Measurements from ENCODE around the gene FGF14. TPM values are rescaled to one million over a fixed set of nuclear protein-coding genes. Genes with fewer than 3 reads are reported as not detected.

The FGF14 gene
- total RNA-seq, 1 experiment from 2014 or later, result 0.22 TPM

DNA sequence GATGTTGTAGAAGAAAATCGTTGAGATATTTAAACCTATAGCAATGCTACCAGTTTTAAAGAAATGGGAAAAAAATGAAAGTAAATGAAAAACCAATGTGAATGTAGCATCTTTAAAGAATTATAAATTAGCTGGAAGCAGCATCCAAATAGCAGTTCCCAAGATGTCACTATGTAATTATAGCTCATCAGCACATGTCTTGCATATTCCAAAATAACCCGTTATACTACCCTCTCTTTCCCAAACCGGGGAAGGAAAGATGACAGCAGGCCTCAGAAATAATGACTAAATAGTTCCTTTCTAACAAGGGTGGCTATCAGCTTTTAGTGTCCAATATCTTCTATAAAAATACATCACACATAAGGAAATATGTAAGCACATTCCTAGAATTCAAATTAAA, 140.5 kb downstream of the FGF14 start:
- Histone ChIP-seq H3K9ac (ENCODE audit: extremely low read depth, insufficient read length, low read length) (no peak overlapping the region), H2BK20ac (ENCODE audit: low read depth, low read length, poor library complexity, severe bottlenecking) (no peak overlapping the region), H4K91ac (ENCODE audit: insufficient read length, low read depth, low read length) (no peak overlapping the region), H3K27me3 (ENCODE audit: insufficient read depth, low read length) (no peaks in the 10 kb centered on the region), H2BK5ac (ENCODE audit: insufficient read length, low read length) (no peak overlapping the region), H3K4me2 (ENCODE audit: insufficient read depth, insufficient read length, low read length) (no peak overlapping the region), H2BK12ac (ENCODE audit: insufficient read length, low read depth, low read length) (no peak overlapping the region), H3K79me1 (ENCODE audit: insufficient read depth, low read depth, low read length, poor library complexity, severe bottlenecking) (no peaks in the 10 kb centered on the region), H3K4ac (ENCODE audit: low read depth, low read length) (no peak overlapping the region), H3K9me3 (ENCODE audit: control insufficient read depth, low read depth, low read length) (no peaks in the 10 kb centered on the region), H2BK120ac (ENCODE audit: low read depth, low read length, poor library complexity, severe bottlenecking) (no peak overlapping the region), H3K23me2 (ENCODE audit: insufficient read length, low read depth, low read length, poor library complexity, severe bottlenecking) (no peaks in the 10 kb centered on the region), H3K56ac (ENCODE audit: insufficient read length, low read depth, low read length) (no peak overlapping the region), H3K18ac (ENCODE audit: insufficient read length, low read depth, low read length) (no peak overlapping the region), H3K27ac (ENCODE audit: insufficient read length, low read depth, low read length) (no peak overlapping the region), H4K5ac (ENCODE audit: insufficient read length, low read depth, low read length) (no peak overlapping the region), H2AFZ (ENCODE audit: low read length) (no peak overlapping the region), H2AK5ac (ENCODE audit: insufficient read length, low read length) (no peak overlapping the region), H4K20me1 (ENCODE audit: control insufficient read depth, insufficient read depth, insufficient read length) (no peaks in the 10 kb centered on the region), H3K23ac (ENCODE audit: insufficient read length, low read depth, low read length) (no peak overlapping the region), H3T11ph (ENCODE audit: low read length) (no peak overlapping the region), H2BK15ac (ENCODE audit: low read depth, low read length) (no peak overlapping the region), H3K4me1 (ENCODE audit: insufficient read depth, low read length) (no peaks in the 10 kb centered on the region; the same call in 1 of the 2 replicates), H3K79me2 (ENCODE audit: insufficient read depth, low read length) (no peaks in the 10 kb centered on the region), H3K14ac (ENCODE audit: insufficient read depth, low read length) (no peak overlapping the region), H4K8ac (replicated peaks; ENCODE audit: insufficient read length, low read depth, low read length) (no peak overlapping the region)
- no peaks in the 10 kb centered on the region for H3K36me3 Mint-ChIP-seq (ENCODE audit: insufficient read depth in 1 of 3, low read depth in 3 of 3)
- no peaks in the 10 kb centered on the region for H3K9me3 Mint-ChIP-seq
- no peak overlapping the region for H3K4me3 Mint-ChIP-seq
- H3K4me1 Mint-ChIP-seq, result peaks cover 5 to 12% of the 10 kb centered on the region in 2 experiments
- TF ChIP-seq, protein P1, sequence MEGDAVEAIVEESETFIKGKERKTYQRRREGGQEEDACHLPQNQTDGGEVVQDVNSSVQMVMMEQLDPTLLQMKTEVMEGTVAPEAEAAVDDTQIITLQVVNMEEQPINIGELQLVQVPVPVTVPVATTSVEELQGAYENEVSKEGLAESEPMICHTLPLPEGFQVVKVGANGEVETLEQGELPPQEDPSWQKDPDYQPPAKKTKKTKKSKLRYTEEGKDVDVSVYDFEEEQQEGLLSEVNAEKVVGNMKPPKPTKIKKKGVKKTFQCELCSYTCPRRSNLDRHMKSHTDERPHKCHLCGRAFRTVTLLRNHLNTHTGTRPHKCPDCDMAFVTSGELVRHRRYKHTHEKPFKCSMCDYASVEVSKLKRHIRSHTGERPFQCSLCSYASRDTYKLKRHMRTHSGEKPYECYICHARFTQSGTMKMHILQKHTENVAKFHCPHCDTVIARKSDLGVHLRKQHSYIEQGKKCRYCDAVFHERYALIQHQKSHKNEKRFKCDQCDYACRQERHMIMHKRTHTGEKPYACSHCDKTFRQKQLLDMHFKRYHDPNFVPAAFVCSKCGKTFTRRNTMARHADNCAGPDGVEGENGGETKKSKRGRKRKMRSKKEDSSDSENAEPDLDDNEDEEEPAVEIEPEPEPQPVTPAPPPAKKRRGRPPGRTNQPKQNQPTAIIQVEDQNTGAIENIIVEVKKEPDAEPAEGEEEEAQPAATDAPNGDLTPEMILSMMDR (conservative IDR thresholded peaks at IDR 0.05), result no peak
- no CpG with 5 or more reads among the region's 3 CpGs for WGBS (ENCODE audit: extremely low coverage, insufficient read length, low lambda C conversion rate)
- no peak for DNase-seq
- no peak overlapping the region for H3K27ac Mint-ChIP-seq
- H3K27me3 Mint-ChIP-seq (ENCODE audit: low read depth), result no peaks in the 10 kb centered on the region

All from H9 (cell line).